ENCODE data around the gene MYL7.
A peak's percentile ranks its signal among the peaks of the same experiment; 100 is the strongest.

MYL7 gene

GRCh38 chr7:44167920-44168319 is 26.8 kb upstream of the MYL7 start:
- no peak for DNase-seq
- intact Hi-C loops (cut with DNase I; ENCODE audit: low total_unique reads): no loop called here

GRCh38 chr7:44163591-44163990 is 22.5 kb upstream of the MYL7 start:
- Histone ChIP-seq H3K27me3 (no peaks in the 10 kb centered on the region), H3K27ac (no peak overlapping the region), H3K36me3 (no peaks in the 10 kb centered on the region), H3K4me1 (no peaks in the 10 kb centered on the region), H3K4me3 (no peak overlapping the region), H3K9me3 (no peaks in the 10 kb centered on the region)
- TF ChIP-seq CTCF (IDR thresholded peaks at IDR 0.05): no peak
- no peak for DNase-seq
- intact Hi-C loops (cut with DNase I; ENCODE audit: low total_unique reads): no loop called here

More at GRCh38 chr7:44167920-44168319, 26.8 kb upstream of the MYL7 start:
- no peak for TF ChIP-seq CTCF (IDR thresholded peaks at IDR 0.05)
- Histone ChIP-seq H3K9me3 (no peaks in the 10 kb centered on the region), H3K27me3 (no peaks in the 10 kb centered on the region), H3K4me1 (no peaks in the 10 kb centered on the region), H3K27ac (no peak overlapping the region), H3K4me3 (no peak overlapping the region), H3K36me3 (no peaks in the 10 kb centered on the region)

- no peak for TF ChIP-seq CTCF (IDR thresholded peaks at IDR 0.05)
- H3K36me3 ChIP-seq: no peaks in the 10 kb centered on the region
- DNase-seq: peak in 1 of 2 donors; percentile 13
- no peak overlapping the region for H3K4me3 ChIP-seq
- H3K9me3 ChIP-seq: no peaks in the 10 kb centered on the region
- H3K27ac ChIP-seq: no peak overlapping the region
- intact Hi-C loops (cut with DNase I; ENCODE audit: low total_unique reads): no loop called here
- no peaks in the 10 kb centered on the region for H3K27me3 ChIP-seq
- H3K4me1 ChIP-seq: no peaks in the 10 kb centered on the region
Observed at GRCh38 chr7:44162785-44163395, 21.8 kb upstream of the MYL7 start.

DNA sequence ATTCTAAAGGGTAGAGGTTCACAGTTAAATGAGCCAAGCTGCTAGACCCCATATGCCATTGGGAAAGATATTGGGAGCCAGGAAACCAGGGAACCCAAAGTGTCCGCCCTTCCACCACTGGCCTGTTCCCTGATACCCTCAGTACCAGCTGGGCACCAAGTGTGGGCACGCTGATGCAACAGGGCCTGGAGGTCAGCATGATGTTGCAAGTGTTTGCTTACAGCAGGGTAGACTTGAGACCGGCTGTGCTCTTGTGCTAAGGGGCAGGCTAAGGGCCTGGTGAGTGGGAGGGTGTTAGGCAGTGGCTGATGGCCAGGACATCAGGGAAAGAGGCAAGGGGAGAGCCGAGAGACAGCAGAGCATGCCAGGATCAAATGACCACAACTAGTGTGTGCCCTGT is 21.0 kb upstream of the MYL7 start:
- Histone ChIP-seq H3K27me3 (no peaks in the 10 kb centered on the region), H3K36me3 (no peaks in the 10 kb centered on the region), H3K9me3 (no peaks in the 10 kb centered on the region), H3K27ac (no peak overlapping the region), H3K4me3 (no peak overlapping the region), H3K4me1 (no peaks in the 10 kb centered on the region)
- DNase-seq: no peak
- intact Hi-C loops (cut with DNase I; ENCODE audit: low total_unique reads): no loop called here
- TF ChIP-seq CTCF (IDR thresholded peaks at IDR 0.05): no peak

- Histone ChIP-seq H3K4me1 (no peaks in the 10 kb centered on the region), H3K4me3 (no peak overlapping the region), H3K9me3 (no peaks in the 10 kb centered on the region), H3K27me3 (no peaks in the 10 kb centered on the region), H3K27ac (no peak overlapping the region), H3K36me3 (no peaks in the 10 kb centered on the region)
- intact Hi-C loops (cut with DNase I; ENCODE audit: low total_unique reads): no loop called here
- no peak for TF ChIP-seq CTCF (IDR thresholded peaks at IDR 0.05)
- peak in 1 of 2 donors; percentile 21 for DNase-seq
Observed at GRCh38 chr7:44161371-44161770, 20.2 kb upstream of the MYL7 start.
